Esophagus mucosa (tissue), 1 donor: Measurements from ENCODE around the gene ETFB. TPM values are rescaled to one million over a fixed set of nuclear protein-coding genes. Genes with fewer than 3 reads are reported as not detected.
A peak's percentile ranks its signal among the peaks of the same experiment; 100 is the strongest.

Experiments used
- ATAC-seq: fragments of 200-7000 bp; cut with Tn5 transposase; one replicate; pipeline ENCODE4 v1.9.1; 2020
- total RNA-seq: library from RNA; stranded (reverse); gene quantifications from one replicate; pipeline ENCODE4 v1.2.4, GENCODE V29; 2023
- donor health status: DM: yes; HTN: yes; CAD: no.

ETFB gene
- total RNA-seq, 1 donor from 2014 or later, result 142 TPM

GRCh38 chr19:51327066-51328001, 38.9 kb downstream of the ETFB start:
- ATAC-seq, result peak; percentile 54

GRCh38 chr19:51326216-51327065, 39.7 kb downstream of the ETFB start:
- peak; percentile 3 for ATAC-seq

- peak; percentile 1 for ATAC-seq
Measured at GRCh38 chr19:51325161-51325976, 40.8 kb downstream of the ETFB start.

- ATAC-seq, result no peak
Measured at GRCh38 chr19:51324167-51324481, 42.1 kb downstream of the ETFB start.

DNA sequence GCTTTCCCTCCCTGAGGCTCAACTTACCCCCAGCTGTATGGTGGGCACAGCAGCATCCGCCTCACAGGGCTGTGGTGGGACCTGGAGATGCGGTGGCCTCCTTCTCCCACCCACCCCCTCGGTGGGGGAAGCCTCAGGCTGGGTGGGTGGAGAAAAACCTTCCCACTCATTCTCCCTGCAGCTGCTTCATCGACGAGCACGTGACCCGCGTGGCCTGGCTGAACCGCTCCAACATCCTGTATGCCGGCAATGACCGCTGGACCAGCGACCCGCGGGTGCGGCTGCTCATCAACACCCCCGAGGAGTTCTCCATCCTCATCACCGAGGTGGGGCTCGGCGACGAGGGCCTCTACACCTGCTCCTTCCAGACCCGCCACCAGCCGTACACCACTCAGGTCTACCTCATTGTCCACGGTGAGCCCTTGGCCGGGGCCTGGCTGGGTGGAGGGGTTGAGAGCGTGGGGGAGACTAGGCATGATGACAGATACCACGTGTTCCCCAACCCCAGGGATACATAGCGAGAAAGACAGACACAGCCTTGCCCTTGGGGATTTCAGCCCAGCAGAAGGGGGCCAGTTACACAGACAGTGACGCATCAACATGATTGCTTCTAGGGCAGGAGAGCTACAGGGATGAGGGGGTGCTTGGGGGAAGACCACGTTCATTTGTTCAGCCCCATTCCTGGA, 42.6 kb downstream of the ETFB start:
- ATAC-seq, result peak; percentile 4

GRCh38 chr19:51321799-51322198, 44.4 kb downstream of the ETFB start:
- peak; percentile 17 for ATAC-seq

DNA sequence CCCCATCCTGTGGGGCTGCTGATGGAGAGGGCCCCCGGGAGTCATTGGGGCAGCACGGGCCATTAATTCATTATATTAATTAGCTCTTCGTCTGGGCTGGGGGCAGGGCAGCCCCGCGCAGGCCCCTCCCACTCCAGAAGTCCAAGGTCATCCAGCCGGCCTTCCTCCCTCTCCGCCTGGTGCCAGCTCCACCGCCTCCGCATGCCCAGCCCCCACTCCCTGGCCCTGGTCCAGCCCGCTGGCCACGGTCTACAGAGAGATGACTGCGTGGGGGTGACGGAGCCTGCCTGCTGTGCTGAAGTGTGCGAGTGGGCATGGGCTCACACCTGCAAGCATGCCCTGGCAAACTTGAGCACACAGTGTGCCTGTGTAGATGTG, 45.9 kb downstream of the ETFB start:
- no peak for ATAC-seq

- ATAC-seq, result no peak
Measured at GRCh38 chr19:51319649-51320279, 46.4 kb downstream of the ETFB start.

DNA sequence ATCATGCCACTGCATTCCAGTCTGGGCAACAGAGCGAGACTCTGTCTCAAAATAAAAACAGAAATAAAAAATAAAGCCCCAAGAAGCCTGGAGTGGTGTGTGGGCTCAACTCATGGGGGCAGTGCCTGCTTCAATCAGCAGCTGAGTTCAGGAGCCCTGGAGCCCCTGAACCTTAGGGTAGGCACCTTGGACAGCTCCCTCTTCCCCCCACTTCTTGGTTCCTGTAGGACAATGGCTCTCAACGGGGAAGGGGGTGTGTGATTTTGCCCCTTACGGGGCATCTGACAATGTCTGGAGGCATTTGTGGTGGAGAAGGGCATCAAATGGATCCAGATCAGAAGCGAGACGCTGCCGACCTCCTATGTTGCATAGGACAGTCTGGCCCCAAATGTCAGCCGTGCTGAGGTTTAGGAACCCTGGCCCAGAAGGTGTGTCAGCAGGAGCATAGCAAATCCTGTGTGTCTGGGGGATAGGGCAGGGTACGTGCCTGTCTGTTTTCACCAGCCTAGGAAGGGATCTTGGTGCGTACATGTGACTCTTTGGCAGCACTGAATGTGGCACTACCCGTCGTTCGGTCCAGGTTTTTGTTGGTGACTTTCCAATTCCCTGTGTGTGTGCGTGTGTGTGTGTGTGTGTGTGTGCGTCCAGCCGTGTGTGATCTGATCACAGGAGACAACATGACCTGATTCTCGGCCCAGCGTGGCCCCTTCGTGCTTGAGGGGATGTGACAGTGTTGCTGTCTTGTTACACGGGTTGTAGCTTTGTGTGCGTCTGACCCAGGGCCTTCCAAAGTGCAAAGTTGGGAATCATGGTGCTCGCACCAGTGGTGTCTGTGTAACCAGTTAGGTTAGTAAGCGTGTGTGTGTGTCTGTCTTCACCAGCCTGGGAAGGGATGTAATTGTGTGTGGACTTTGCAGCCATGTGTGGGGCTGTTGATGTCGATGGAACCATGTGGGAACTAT, 47.2 kb downstream of the ETFB start:
- ATAC-seq, result no peak

GRCh38 chr19:51317968-51318367, 48.2 kb downstream of the ETFB start:
- ATAC-seq, result no peak

DNA sequence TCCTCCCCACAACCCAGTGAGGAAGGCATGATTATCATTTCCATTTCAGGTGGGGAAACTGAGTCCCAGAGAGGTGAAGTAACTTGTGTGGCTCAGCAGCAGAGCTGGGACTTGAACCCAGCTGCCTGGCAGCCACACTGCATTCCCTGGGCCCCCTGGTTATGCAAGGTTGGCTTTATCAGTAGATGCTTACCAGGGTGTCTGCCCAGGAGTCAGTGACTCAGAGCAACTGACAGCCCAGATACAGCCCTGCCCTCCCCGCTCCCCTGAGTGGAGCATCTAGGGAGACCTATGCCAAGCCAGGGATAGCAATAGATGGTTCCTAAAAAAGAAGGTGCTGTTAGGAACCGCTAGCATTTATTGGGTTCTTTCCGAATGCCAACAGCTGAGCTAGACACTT, 48.8 kb downstream of the ETFB start:
- no peak for ATAC-seq

DNA sequence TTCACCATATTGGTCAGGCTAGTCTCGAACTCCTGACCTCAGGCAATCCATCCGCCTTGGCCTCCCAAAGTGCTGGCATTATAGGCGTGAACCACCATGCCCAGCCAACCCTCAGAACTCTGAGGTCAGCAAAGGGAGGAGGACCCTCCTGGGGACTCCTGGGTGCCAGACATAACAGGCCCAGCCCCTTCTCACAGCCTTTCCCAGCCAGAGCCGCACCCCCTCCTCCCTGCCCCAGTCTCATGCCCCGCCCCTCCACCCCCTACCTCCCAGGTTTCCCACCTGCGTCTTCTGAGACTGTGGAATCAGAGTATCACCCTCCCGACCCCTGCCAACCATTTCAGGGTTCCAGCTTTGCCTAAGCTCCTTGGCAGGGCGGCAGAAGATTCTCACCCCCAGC, 49.5 kb downstream of the ETFB start:
- no peak for ATAC-seq

GRCh38 chr19:51311351-51312257, 54.6 kb downstream of the ETFB start, which contains the start of gene IGLON5:
TSS of gene IGLON5 (plus strand) at chr19:51311644. CDS start at chr19:51311848, 204 bp downstream.
- peak; percentile 14 for ATAC-seq

DNA sequence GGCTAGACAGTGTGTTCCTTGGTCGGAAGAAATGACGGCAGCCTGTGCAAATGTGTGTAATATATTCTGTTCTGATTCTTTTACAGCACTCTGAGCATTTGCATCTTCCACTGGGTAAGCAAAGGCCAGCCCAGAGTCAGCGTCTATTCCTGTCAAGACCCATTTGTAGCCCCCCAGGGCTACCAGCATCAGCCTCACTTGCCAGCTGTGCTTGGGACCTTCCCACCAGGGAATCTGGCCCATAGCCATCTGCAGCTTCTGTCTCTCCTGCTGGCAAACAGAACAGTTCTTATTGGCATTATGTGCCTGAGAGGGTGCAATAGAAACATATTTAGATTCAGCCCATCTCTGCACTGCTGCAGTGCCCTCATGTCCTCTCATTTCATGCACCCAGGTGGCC, 60.7 kb downstream of the ETFB start:
- no peak for ATAC-seq

GRCh38 chr19:51301266-51301665, 64.9 kb downstream of the ETFB start:
- ATAC-seq, result no peak

DNA sequence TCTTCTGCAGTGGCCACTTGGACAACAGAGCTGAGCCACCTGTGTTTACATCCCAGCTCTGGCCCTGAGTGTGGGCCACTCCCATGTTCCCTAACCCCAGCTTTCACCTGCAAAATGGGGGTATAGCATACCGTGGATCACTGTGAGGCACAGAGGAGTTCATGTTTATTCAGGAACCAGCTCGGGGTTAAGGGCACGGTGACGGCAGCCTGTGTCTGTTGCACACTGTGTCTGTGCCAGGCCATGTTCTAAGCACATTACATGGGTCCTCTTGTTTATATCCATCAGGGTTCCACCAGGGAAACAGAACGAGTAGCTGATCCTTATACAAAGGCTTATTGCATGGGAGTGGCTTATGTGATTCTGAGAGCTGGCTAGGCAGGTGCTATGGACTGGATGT, 68.8 kb downstream of the ETFB start:
- no peak for ATAC-seq

GRCh38 chr19:51296336-51297093, 69.7 kb downstream of the ETFB start:
- no peak for ATAC-seq

- ATAC-seq, result no peak
Measured at GRCh38 chr19:51295382-51296126, 70.6 kb downstream of the ETFB start.
